Inflammatory macrophage (primary cell): Measurements from ENCODE around the gene CDK19.
A peak's percentile ranks its signal among the peaks of the same experiment; 100 is the strongest.
"Not testable (repeated sequence)": the region's sequence is repeated elsewhere in the genome, so short reads cannot be mapped to it uniquely, and the experiment has no call there.

Experiments
- DNase-seq, 2 donors: peaks; one replicate each; pipeline ENCODE4 v3.0.0-alpha.2; 2020 to 2022
- total RNA-seq, 18 experiments: gene quantifications; one replicate each; lab custom pipeline; 2026; ENCODE audit warnings: mixed read lengths in 6 of 18, inconsistent platforms in 2 of 18; lab: John Stamatoyannopoulos, UW

CDK19 gene
- 10.5 to 81.1 (median 45.6) reads per million in 18 experiments for total RNA-seq

- peak; percentile 99 for DNase-seq
These were observed at the start of gene CDK19 for GRCh38 chr6:110815411-110816409. TSS of gene CDK19 (minus strand) at chr6:110815469. CDS start at chr6:110815136, 333 bp downstream.

- DNase-seq = no peak
These were observed 49.6 kb upstream of the CDK19 start for GRCh38 chr6:110864824-110865223.

- peak; percentile 74 to 84 for DNase-seq
These were observed 44.1 kb upstream of the CDK19 start for GRCh38 chr6:110859335-110859792.

- DNase-seq = no peak
These were observed 43.4 kb upstream of the CDK19 start for GRCh38 chr6:110858562-110859214.

GRCh38 chr6:110858016-110858415, 42.7 kb upstream of the CDK19 start:
- DNase-seq = no peak

- no peak for DNase-seq
These were observed 41.0 kb upstream of the CDK19 start for GRCh38 chr6:110856296-110856695.

- DNase-seq = no peak
These were observed 38.6 kb upstream of the CDK19 start for GRCh38 chr6:110853754-110854477.

GRCh38 chr6:110852773-110853172, 37.5 kb upstream of the CDK19 start:
- DNase-seq = peak in 1 of 2 donors; percentile 59

GRCh38 chr6:110849781-110850180, 34.5 kb upstream of the CDK19 start:
- DNase-seq = no peak

GRCh38 chr6:110841266-110841665, 26.0 kb upstream of the CDK19 start:
- DNase-seq = peak; percentile 14 to 34

- DNase-seq = not testable (repeated sequence)
These were observed 20.5 kb upstream of the CDK19 start for GRCh38 chr6:110835751-110836150.

GRCh38 chr6:110833831-110834230, 18.6 kb upstream of the CDK19 start:
- DNase-seq = no peak

GRCh38 chr6:110831405-110831804, 16.1 kb upstream of the CDK19 start:
- DNase-seq = no peak

GRCh38 chr6:110828396-110828795, 13.1 kb upstream of the CDK19 start:
- peak; percentile 19 to 33 for DNase-seq

- peak; percentile 84 to 86 for DNase-seq
These were observed 11.2 kb upstream of the CDK19 start for GRCh38 chr6:110826236-110827129.

GRCh38 chr6:110823146-110823545, 7.9 kb upstream of the CDK19 start:
- DNase-seq = peak; percentile 33 to 39

GRCh38 chr6:110822249-110822648, 7.0 kb upstream of the CDK19 start:
- DNase-seq = no peak

GRCh38 chr6:110816677-110817076, 1.4 kb upstream of the CDK19 start:
- peak in 1 of 2 donors; percentile 8 for DNase-seq

GRCh38 chr6:110815015-110815410, 256 bp downstream of the CDK19 start:
- DNase-seq = no peak

- DNase-seq = peak; percentile 59 to 76
These were observed 911 bp downstream of the CDK19 start for GRCh38 chr6:110814102-110815014.
